ENCODE data around the gene ADA. TPM values are rescaled to one million over a fixed set of nuclear protein-coding genes. Genes with fewer than 3 reads are reported as not detected.
"Not testable (repeated sequence)": the region's sequence is repeated elsewhere in the genome, so short reads cannot be mapped to it uniquely, and the experiment has no call there.

The ADA gene
- polyA plus RNA-seq, 3 donors = 6.3 to 7.0 (median 6.3) TPM

- no peak for DNase-seq (ENCODE audit: low read depth in 3 of 3, low spot score in 2 of 3)
Measured at GRCh38 chr20:44681796-44682566, 30.5 kb upstream of the ADA start.

- DNase-seq (ENCODE audit: low read depth in 3 of 3, low spot score in 2 of 3) = no peak
Measured at GRCh38 chr20:44678990-44679611, 27.6 kb upstream of the ADA start.

- no peak for DNase-seq (ENCODE audit: low read depth in 3 of 3, low spot score in 2 of 3)
Measured at GRCh38 chr20:44678242-44678641, 26.7 kb upstream of the ADA start.

- not testable (repeated sequence) for DNase-seq (ENCODE audit: low read depth in 3 of 3, low spot score in 2 of 3)
Measured at GRCh38 chr20:44672318-44672902, 20.9 kb upstream of the ADA start.

GRCh38 chr20:44671541-44671940, 20.0 kb upstream of the ADA start:
- not testable (repeated sequence) for DNase-seq (ENCODE audit: low read depth in 3 of 3, low spot score in 2 of 3)

- not testable (repeated sequence) for DNase-seq (ENCODE audit: low read depth in 3 of 3, low spot score in 2 of 3)
Measured at GRCh38 chr20:44670851-44671250, 19.4 kb upstream of the ADA start.

- no peak for DNase-seq (ENCODE audit: low read depth in 3 of 3, low spot score in 2 of 3)
Measured at GRCh38 chr20:44666066-44666465, 14.6 kb upstream of the ADA start.

GRCh38 chr20:44664131-44664530, 12.6 kb upstream of the ADA start:
- no peak for DNase-seq (ENCODE audit: low read depth in 3 of 3, low spot score in 2 of 3)

GRCh38 chr20:44662261-44662660, 10.8 kb upstream of the ADA start:
- DNase-seq (ENCODE audit: low read depth in 3 of 3, low spot score in 2 of 3) = no peak

GRCh38 chr20:44660581-44660980, 9.1 kb upstream of the ADA start:
- no peak for DNase-seq (ENCODE audit: low read depth in 3 of 3, low spot score in 2 of 3)

GRCh38 chr20:44659931-44660330, 8.4 kb upstream of the ADA start:
- no peak for DNase-seq (ENCODE audit: low read depth in 3 of 3, low spot score in 2 of 3)

- DNase-seq (ENCODE audit: low read depth in 3 of 3, low spot score in 2 of 3) = no peak
Measured at GRCh38 chr20:44658810-44659209, 7.3 kb upstream of the ADA start.

GRCh38 chr20:44657875-44658274, 6.4 kb upstream of the ADA start:
- no peak for DNase-seq (ENCODE audit: low read depth in 3 of 3, low spot score in 2 of 3)

GRCh38 chr20:44656448-44656847, 4.9 kb upstream of the ADA start:
- no peak for DNase-seq (ENCODE audit: low read depth in 3 of 3, low spot score in 2 of 3)

GRCh38 chr20:44654210-44654609, 2.7 kb upstream of the ADA start:
- DNase-seq (ENCODE audit: low read depth in 3 of 3, low spot score in 2 of 3) = not testable (repeated sequence)

GRCh38 chr20:44653546-44653945, 2.0 kb upstream of the ADA start:
- DNase-seq (ENCODE audit: low read depth in 3 of 3, low spot score in 2 of 3) = no peak

- no peak for DNase-seq (ENCODE audit: low read depth in 3 of 3, low spot score in 2 of 3)
Measured at GRCh38 chr20:44651434-44651683, 140 bp downstream of the ADA start.

- DNase-seq (ENCODE audit: low read depth in 3 of 3, low spot score in 2 of 3) = no peak
Measured at GRCh38 chr20:44650771-44651433, 597 bp downstream of the ADA start.

- no peak for DNase-seq (ENCODE audit: low read depth in 3 of 3, low spot score in 2 of 3)
Measured at GRCh38 chr20:44649976-44650375, 1.5 kb downstream of the ADA start.

- DNase-seq (ENCODE audit: low read depth in 3 of 3, low spot score in 2 of 3) = no peak
Measured at GRCh38 chr20:44649126-44649525, 2.4 kb downstream of the ADA start.

GRCh38 chr20:44648579-44648978, 2.9 kb downstream of the ADA start:
- DNase-seq (ENCODE audit: low read depth in 3 of 3, low spot score in 2 of 3) = no peak

GRCh38 chr20:44648068-44648467, 3.4 kb downstream of the ADA start:
- DNase-seq (ENCODE audit: low read depth in 3 of 3, low spot score in 2 of 3) = no peak
